Activated T-cell treated with anti-CD3 and anti-CD28 coated beads, Interleukin-2, amount 50 U/mL, for 24 hours (primary cell): Measurements from ENCODE around the gene PSME1.

Experiments
- DNase-seq: peaks from one replicate; pipeline ENCODE4 v3.0.0-alpha.2; 2020
- H3K27ac Mint-ChIP-seq: 2 replicates; pipeline ENCODE4 v1.8.0; 2020; ENCODE audit warnings: mild to moderate bottlenecking, mixed read lengths
- H3K27me3 Mint-ChIP-seq: 2 replicates; pipeline ENCODE4 v1.8.0; 2020; ENCODE audit warnings: mixed read lengths
- H3K36me3 Mint-ChIP-seq: 2 replicates; pipeline ENCODE4 v1.8.0; 2020; ENCODE audit warnings: low read depth, mixed read lengths
- H3K4me1 Mint-ChIP-seq: 2 replicates; pipeline ENCODE4 v1.8.0; 2020; ENCODE audit warnings: low read depth, mixed read lengths
- H3K4me3 Mint-ChIP-seq: 2 replicates; pipeline ENCODE4 v1.8.0; 2020; ENCODE audit warnings: mild to moderate bottlenecking, moderate library complexity, mixed read lengths
- H3K9me3 Mint-ChIP-seq: 2 replicates; pipeline ENCODE4 v1.8.0; 2020; ENCODE audit warnings: mixed read lengths

PSME1 gene

GRCh38 chr14:24130717-24131548 lies 5.1 kb upstream of the PSME1 start:
- H3K4me1 Mint-ChIP-seq: peaks cover 25% of the 10 kb centered on the region
- no peaks in the 10 kb centered on the region for H3K36me3 Mint-ChIP-seq
- H3K4me3 Mint-ChIP-seq: no peak overlapping the region
- no peak for DNase-seq
- H3K9me3 Mint-ChIP-seq: no peaks in the 10 kb centered on the region
- H3K27me3 Mint-ChIP-seq: no peaks in the 10 kb centered on the region
- no peak overlapping the region for H3K27ac Mint-ChIP-seq

DNA sequence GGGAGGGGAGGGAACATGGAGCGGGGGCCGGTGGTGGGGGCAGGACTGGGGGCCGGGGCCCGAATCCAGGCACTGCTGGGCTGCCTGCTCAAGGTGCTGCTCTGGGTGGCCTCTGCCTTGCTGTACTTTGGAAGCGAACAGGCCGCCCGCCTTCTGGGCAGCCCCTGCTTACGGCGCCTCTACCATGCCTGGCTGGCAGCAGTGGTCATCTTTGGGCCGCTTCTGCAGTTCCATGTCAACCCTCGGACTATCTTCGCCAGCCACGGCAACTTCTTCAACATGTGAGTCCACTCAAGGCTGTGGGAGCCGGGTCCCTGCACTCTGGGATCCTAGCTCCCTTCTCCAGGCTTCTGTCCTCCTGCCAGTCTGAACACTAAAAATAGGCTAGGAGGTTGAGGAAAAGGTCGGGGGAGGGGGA lies 4.4 kb upstream of the PSME1 start:
- Mint-ChIP-seq H3K27ac (peak overlapping the region; percentile 77), H3K36me3 (peaks cover 2% of the 10 kb centered on the region), H3K4me3 (no peak overlapping the region), H3K4me1 (peaks cover 27% of the 10 kb centered on the region), H3K9me3 (no peaks in the 10 kb centered on the region), H3K27me3 (no peaks in the 10 kb centered on the region)
- no peak for DNase-seq

- H3K4me3 Mint-ChIP-seq: peak overlapping the region; percentile 33
- peak overlapping the region; percentile 91 for H3K27ac Mint-ChIP-seq
- H3K36me3 Mint-ChIP-seq: peaks cover 8% of the 10 kb centered on the region
- H3K27me3 Mint-ChIP-seq: no peaks in the 10 kb centered on the region
- peak; percentile 68 for DNase-seq
- peaks cover 33% of the 10 kb centered on the region for H3K4me1 Mint-ChIP-seq
- H3K9me3 Mint-ChIP-seq: no peaks in the 10 kb centered on the region
These were observed 3.8 kb upstream of the PSME1 start for GRCh38 chr14:24132061-24132685.

DNA sequence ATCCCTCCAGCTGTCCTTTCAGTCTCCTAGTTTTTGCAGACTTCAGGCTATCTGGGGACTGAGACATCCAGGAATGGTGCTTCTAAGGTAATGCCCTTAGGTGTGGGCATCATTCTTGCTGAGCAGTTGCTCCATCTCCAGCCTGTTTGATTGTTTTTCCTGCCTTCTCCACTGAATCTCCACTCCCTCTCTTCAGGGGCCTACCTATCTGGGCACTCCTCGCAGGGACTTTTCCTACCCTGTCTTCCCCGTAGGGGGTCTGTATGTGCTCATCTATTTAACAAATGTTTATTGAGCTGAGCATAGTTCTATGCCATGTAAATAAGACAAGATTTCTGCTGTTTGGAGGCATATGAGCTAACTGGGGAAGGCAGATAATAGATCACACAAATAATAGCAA lies 3.0 kb upstream of the PSME1 start:
- Mint-ChIP-seq H3K4me1 (peaks cover 39% of the 10 kb centered on the region), H3K36me3 (peaks cover 16% of the 10 kb centered on the region), H3K9me3 (no peaks in the 10 kb centered on the region), H3K4me3 (no peak overlapping the region), H3K27ac (peak overlapping the region; percentile 91), H3K27me3 (no peaks in the 10 kb centered on the region)
- DNase-seq: no peak

DNA sequence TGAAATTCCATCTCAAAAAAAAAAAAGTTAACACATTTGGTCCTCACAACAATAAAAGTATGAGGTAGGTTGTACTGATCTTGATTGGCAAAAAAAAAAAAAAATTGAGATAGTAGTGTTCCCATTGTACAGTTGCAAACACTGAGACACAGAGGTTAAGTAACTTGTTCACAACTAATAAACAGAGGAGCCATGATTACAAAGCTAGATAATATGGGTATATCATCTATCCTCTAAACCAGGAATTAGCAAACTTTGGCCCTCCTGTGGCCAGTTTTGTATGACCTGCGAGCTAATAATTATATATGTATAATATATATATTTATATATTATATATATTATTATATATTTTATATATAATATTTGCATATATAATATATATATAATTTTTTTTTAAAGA lies 2.3 kb upstream of the PSME1 start:
- DNase-seq: no peak
- peaks cover 24% of the 10 kb centered on the region for H3K36me3 Mint-ChIP-seq
- H3K4me1 Mint-ChIP-seq: peaks cover 46% of the 10 kb centered on the region
- no peaks in the 10 kb centered on the region for H3K27me3 Mint-ChIP-seq
- no peak overlapping the region for H3K27ac Mint-ChIP-seq
- H3K4me3 Mint-ChIP-seq: no peak overlapping the region
- no peaks in the 10 kb centered on the region for H3K9me3 Mint-ChIP-seq

GRCh38 chr14:24135584-24135833 lies 485 bp upstream of the PSME1 start:
- no peaks in the 10 kb centered on the region for H3K27me3 Mint-ChIP-seq
- no peaks in the 10 kb centered on the region for H3K9me3 Mint-ChIP-seq
- H3K4me1 Mint-ChIP-seq: peaks cover 58% of the 10 kb centered on the region
- peak overlapping the region; percentile 87 for H3K27ac Mint-ChIP-seq
- peaks cover 39% of the 10 kb centered on the region for H3K36me3 Mint-ChIP-seq
- H3K4me3 Mint-ChIP-seq: peak overlapping the region; percentile 93
- no peak for DNase-seq

- H3K36me3 Mint-ChIP-seq: peaks cover 50% of the 10 kb centered on the region
- DNase-seq: no peak
- no peaks in the 10 kb centered on the region for H3K27me3 Mint-ChIP-seq
- H3K4me1 Mint-ChIP-seq: peaks cover 59% of the 10 kb centered on the region
- peak overlapping the region; percentile 93 for H3K4me3 Mint-ChIP-seq
- peak overlapping the region; percentile 94 for H3K27ac Mint-ChIP-seq
- no peaks in the 10 kb centered on the region for H3K9me3 Mint-ChIP-seq
These were observed 912 bp downstream of the PSME1 start for GRCh38 chr14:24136684-24137528.

DNA sequence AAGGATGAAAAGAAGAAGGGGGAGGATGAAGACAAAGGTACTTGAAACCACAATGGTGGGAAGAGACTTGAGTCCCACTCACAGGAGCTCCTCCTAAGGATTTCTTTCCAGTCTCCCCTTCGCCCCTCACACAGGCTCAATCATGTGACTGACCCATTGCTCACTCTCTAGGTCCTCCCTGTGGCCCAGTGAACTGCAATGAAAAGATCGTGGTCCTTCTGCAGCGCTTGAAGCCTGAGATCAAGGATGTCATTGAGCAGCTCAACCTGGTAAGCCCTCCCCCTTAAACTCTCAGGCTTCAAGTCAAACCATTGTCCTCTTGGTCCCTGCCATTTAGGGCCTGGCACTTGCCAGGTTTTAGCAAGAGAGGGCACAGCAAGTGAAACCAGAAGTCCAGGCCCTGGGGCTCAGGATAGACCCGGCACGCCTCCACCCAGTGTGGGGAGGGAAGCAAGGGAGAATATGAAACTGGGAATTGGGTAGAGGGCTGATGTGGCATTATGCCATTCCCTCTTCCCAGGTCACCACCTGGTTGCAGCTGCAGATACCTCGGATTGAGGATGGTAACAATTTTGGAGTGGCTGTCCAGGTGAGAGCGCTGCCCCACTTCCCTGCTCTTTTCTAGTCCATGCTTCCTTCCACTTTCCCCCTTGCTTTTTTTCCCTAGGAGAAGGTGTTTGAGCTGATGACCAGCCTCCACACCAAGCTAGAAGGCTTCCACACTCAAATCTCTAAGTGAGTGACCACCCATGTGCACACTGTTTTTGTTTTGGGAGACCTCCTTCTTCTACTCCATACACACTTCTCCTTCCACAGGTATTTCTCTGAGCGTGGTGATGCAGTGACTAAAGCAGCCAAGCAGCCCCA lies 1.8 kb downstream of the PSME1 start:
- H3K27ac Mint-ChIP-seq: peak overlapping the region; percentile 94
- peaks cover 59% of the 10 kb centered on the region for H3K36me3 Mint-ChIP-seq
- H3K27me3 Mint-ChIP-seq: no peaks in the 10 kb centered on the region
- H3K4me1 Mint-ChIP-seq: peaks cover 56% of the 10 kb centered on the region
- no peak for DNase-seq
- H3K9me3 Mint-ChIP-seq: no peaks in the 10 kb centered on the region
- peak overlapping the region; percentile 93 for H3K4me3 Mint-ChIP-seq

DNA sequence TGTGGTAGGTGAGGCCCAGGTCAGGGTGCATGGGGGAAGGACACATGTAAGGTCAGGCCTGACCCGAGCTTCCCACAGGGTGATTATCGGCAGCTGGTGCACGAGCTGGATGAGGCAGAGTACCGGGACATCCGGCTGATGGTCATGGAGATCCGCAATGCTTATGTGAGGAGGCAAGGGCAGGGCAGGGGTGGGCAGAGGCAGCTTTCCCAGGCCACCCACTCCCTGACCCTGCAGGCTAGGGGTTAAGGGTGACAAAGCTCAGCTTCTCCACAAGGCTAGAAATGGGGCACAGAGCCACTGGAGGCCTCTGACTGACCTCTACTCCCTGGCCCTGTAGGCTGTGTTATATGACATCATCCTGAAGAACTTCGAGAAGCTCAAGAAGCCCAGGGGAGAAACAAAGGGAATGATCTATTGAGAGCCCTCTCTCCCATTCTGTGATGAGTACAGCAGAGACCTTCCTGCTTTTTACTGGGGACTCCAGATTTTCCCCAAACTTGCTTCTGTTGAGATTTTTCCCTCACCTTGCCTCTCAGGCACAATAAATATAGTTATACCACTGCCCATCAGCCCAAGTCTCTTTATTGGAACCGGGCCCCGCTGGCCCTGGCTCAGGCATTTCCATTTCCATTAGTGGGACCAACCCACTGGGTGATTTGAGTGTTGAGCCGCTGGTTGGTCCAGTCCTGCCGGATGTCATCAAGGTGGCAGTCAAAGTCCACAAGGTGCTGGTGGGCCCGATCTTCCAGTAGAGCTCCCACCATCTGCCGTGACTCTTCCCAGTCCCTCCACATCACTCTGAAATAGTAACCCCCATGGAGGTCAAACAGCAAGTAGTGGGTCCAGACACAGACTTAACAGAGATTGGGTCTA lies 2.6 kb downstream of the PSME1 start:
- Mint-ChIP-seq H3K36me3 (peaks cover 68% of the 10 kb centered on the region), H3K27ac (peak overlapping the region; percentile 79), H3K9me3 (no peaks in the 10 kb centered on the region), H3K4me1 (peaks cover 60% of the 10 kb centered on the region), H3K27me3 (no peaks in the 10 kb centered on the region), H3K4me3 (peak overlapping the region; percentile 98)
- DNase-seq: no peak

DNA sequence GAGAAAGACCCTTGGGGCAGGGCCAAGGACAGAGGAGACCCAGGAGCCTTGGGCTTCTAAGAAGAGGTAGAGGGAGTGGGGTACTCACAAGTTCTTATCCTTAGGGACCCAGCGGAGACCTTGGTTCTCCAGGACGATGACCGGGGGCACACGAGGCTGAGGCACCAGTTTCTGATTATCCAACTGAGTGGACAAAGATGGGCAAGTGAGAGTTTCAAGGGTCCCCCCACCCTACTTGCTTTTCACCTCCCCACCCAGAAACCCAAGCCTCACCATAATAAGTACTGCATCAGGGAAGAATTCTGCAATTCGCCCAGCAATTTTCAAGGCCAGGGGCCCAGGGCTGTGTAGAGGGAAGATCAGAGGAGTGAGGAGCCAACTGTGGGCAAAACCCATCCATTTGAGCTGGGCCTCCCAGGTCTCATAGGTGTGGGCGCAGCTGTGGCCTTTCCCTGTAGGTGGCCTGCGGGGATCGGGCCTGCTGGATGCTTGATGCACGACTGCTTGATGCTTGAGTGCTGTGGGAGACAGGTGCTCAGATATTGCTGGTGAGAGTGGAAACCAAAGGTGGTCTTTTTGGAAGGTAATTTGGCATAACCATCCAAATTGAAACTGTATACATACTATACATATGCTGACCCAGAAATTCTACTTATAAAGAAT lies 3.4 kb downstream of the PSME1 start:
- peaks cover 67% of the 10 kb centered on the region for H3K4me1 Mint-ChIP-seq
- H3K4me3 Mint-ChIP-seq: peak overlapping the region; percentile 98
- no peaks in the 10 kb centered on the region for H3K9me3 Mint-ChIP-seq
- H3K27ac Mint-ChIP-seq: peak overlapping the region; percentile 79
- H3K36me3 Mint-ChIP-seq: peaks cover 75% of the 10 kb centered on the region
- DNase-seq: no peak
- H3K27me3 Mint-ChIP-seq: no peaks in the 10 kb centered on the region

DNA sequence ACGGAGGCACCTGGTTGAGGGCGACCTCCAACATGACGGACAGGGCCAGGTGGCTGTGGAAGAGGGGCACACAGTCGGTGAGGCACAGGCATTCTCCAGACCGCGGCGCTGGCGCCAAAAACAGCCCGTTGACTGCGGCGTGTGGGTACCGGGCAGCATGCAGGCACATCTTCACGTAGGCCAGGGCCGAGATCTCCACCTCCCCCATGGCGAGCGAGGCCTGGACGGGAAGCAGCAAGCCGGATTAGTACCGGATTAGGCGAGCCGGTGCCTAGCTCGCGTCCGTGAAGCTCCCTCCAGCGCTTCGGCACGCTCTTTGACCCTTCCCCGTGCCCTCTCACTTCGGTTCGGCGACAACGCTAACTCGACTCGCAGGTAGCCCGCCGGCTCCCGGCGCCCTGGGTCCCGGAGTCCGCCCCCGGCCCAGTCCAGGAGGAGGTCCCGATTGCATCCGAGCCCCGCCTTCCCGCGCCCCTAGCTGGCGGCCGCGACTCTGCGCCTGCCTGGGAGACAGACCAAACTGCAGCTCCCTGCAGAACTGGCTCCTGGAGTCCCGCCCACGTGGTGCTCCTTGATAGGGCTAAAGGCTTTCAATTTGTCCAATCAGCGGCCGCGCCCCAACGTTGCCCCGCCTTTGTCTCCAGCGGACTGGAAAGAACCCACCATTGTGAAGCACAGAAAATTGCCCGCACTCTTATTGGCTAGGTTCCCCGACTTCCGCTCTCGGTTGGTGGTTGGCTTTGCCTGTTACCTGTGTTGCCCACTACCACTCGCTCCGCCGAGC lies 5.3 kb downstream of the PSME1 start, which contains the start of gene EMC9:
Gene EMC9, minus strand, starts transcription at position 495 of the 784 bp plus-strand sequence. Its CDS starts 287 bp downstream, at position 208.
- Mint-ChIP-seq H3K36me3 (peaks cover 94% of the 10 kb centered on the region), H3K27ac (peak within 1 kb of the TSS; percentile 97), H3K27me3 (no peaks in the 10 kb centered on the region), H3K4me1 (peaks cover 76% of the 10 kb centered on the region), H3K9me3 (no peaks in the 10 kb centered on the region), H3K4me3 (peak within 1 kb of the TSS; percentile 98)
- DNase-seq: peak; percentile 99

- Mint-ChIP-seq H3K36me3 (peaks cover 88% of the 10 kb centered on the region), H3K4me1 (peaks cover 61% of the 10 kb centered on the region), H3K27me3 (no peaks in the 10 kb centered on the region), H3K9me3 (no peaks in the 10 kb centered on the region), H3K4me3 (no peak overlapping the region), H3K27ac (peak overlapping the region; percentile 98)
- DNase-seq: no peak
These were observed 7.5 kb downstream of the PSME1 start for GRCh38 chr14:24143511-24143910.
